Endothelial cell of umbilical vein (primary cell): ENCODE data around the gene LFNG. TPM values are rescaled to one million over a fixed set of nuclear protein-coding genes. Genes with fewer than 3 reads are reported as not detected.
A peak's percentile ranks its signal among the peaks of the same experiment; 100 is the strongest.

Experiments used
- BruUV-seq: library from RNA; stranded (reverse); fragments of 400-500 nt; replicated peaks from 2 replicates; lab custom pipeline; 2021; lab: Mats Ljungman, UMichigan
- CTCF ChIA-PET: fragments of 300-600, 350-600 bp; sonication (Branson Sonifier 250); formaldehyde crosslinking; loops from one replicate; lab custom pipeline; 2021; ENCODE audit warnings: antibody characterized with exemption, inconsistent platforms; lab: Charles Lee
- POLR2A ChIA-PET: fragments of 300-600, 350-600 bp; sonication (Branson Sonifier 250); formaldehyde crosslinking; loops from one replicate; lab custom pipeline; 2021; ENCODE audit warnings: antibody characterized with exemption, inconsistent platforms; lab: Charles Lee
- DNase-seq: peaks from one replicate; pipeline ENCODE4 v3.0.0-alpha.2; 2011; ENCODE audit warnings: low read depth, low spot score
- FAIRE-seq: peaks from 2 replicates; lab custom pipeline; 2011; peaks lifted over from hg19 to GRCh38; lab: Jason Lieb, UNC
- H2AFZ ChIP-seq: 2 replicates; pipeline ENCODE4 v1.6.0; 2012; ENCODE audit warnings: low read depth, low read length, control low read depth, inconsistent platforms
- H3K27ac ChIP-seq: 2 replicates; pipeline ENCODE4 v1.5.1; 2011; ENCODE audit warnings: low read depth, mild to moderate bottlenecking, control low read depth, low read length, moderate library complexity; ENCODE audit not compliant: insufficient read depth
- H3K27me3 ChIP-seq, 2 experiments: 2 replicates each; pipeline versions ENCODE4 v1.6.0 to v1.6.1; 2011; ENCODE audit warnings: low read length in 2 of 2, mixed read lengths in 1 of 2; ENCODE audit not compliant: control insufficient read depth in 2 of 2, insufficient read depth in 2 of 2
- H3K36me3 ChIP-seq, 2 experiments: 2 replicates in 1 of 2; 3 replicates in 1 of 2; pipeline ENCODE4 v1.5.1; 2011; ENCODE audit warnings: low read length in 2 of 2, mild to moderate bottlenecking in 1 of 2, moderate library complexity in 1 of 2; ENCODE audit not compliant: control insufficient read depth in 2 of 2, insufficient read depth in 2 of 2; ENCODE audit errors: extremely low read depth in 1 of 2
- H3K4me1 ChIP-seq: 3 replicates; pipeline ENCODE4 v1.5.1; 2011; ENCODE audit warnings: mild to moderate bottlenecking, low read length; ENCODE audit not compliant: control insufficient read depth, insufficient read depth; ENCODE audit errors: extremely low read depth
- H3K4me2 ChIP-seq: 2 replicates; pipeline ENCODE4 v1.6.1; 2011; ENCODE audit warnings: low read length, control low read depth, mixed read lengths; ENCODE audit not compliant: insufficient read depth
- H3K4me3 ChIP-seq, 3 experiments: fragments of 200-600 bp in 1 of 3; sonication (generic), shearing (Covaris generic) in 1 of 3; replicated peaks in 1 of 3; 2 replicates each; pipeline ENCODE4 v1.5.1; 2011 to 2016; ENCODE audit warnings: control low read depth in 3 of 3, low read length in 3 of 3, mild to moderate bottlenecking in 2 of 3, inconsistent platforms in 1 of 3, low read depth in 1 of 3, moderate library complexity in 1 of 3; ENCODE audit not compliant: insufficient read depth in 1 of 3
- H3K79me2 ChIP-seq: 2 replicates; pipeline ENCODE4 v1.6.0; 2012; ENCODE audit warnings: low read length, inconsistent platforms; ENCODE audit not compliant: control insufficient read depth, insufficient read depth
- H3K9ac ChIP-seq: replicated peaks from 2 replicates; pipeline ENCODE3; 2011; ENCODE audit warnings: low read length, control low read depth; ENCODE audit not compliant: insufficient read depth; ENCODE audit errors: extremely low read depth
- H3K9me1 ChIP-seq: replicated peaks from 3 replicates; pipeline ENCODE4 v1.6.0; 2011; ENCODE audit warnings: mild to moderate bottlenecking, low read length; ENCODE audit not compliant: control insufficient read depth, insufficient read depth; ENCODE audit errors: extremely low read depth
- H3K9me3 ChIP-seq: replicated peaks from 2 replicates; pipeline ENCODE4 v1.5.1; 2012; ENCODE audit warnings: low read length, inconsistent platforms; ENCODE audit not compliant: control insufficient read depth, insufficient read depth
- H4K20me1 ChIP-seq: replicated peaks from 2 replicates; pipeline ENCODE3; 2011; ENCODE audit warnings: mild to moderate bottlenecking, low read length; ENCODE audit not compliant: control insufficient read depth, insufficient read depth; ENCODE audit errors: extremely low read depth
- CTCF ChIP-seq, 2 donors: IDR thresholded peaks; 1 replicate in 1 of 2; 2 replicates in 1 of 2; pipeline ENCODE4 v1.5.1; 2011; ENCODE audit warnings: low read length in 2 of 2, mild to moderate bottlenecking in 2 of 2, moderate library complexity in 2 of 2, control low read depth in 1 of 2, inconsistent platforms in 1 of 2, low read depth in 1 of 2; ENCODE audit not compliant: insufficient read depth in 1 of 2; ENCODE audit errors: extremely low read depth in 1 of 2
- EZH2 ChIP-seq: IDR thresholded peaks from 2 replicates; pipeline ENCODE4 v1.6.1; 2012; ENCODE audit warnings: borderline replicate concordance, low read depth, mild to moderate bottlenecking, moderate library complexity, low read length, inconsistent platforms; ENCODE audit not compliant: severe bottlenecking
- FOS ChIP-seq: IDR thresholded peaks from 2 replicates; pipeline ENCODE4 v1.6.1; 2011; ENCODE audit warnings: mild to moderate bottlenecking, low read length, moderate library complexity, borderline replicate concordance; ENCODE audit not compliant: insufficient read depth
- GATA2 ChIP-seq: IDR thresholded peaks from 2 replicates; pipeline ENCODE4 v1.7.0; 2011; ENCODE audit warnings: low read depth, mild to moderate bottlenecking, moderate library complexity, mixed read lengths, low read length; ENCODE audit not compliant: insufficient read length, insufficient read depth
- JUN ChIP-seq: IDR thresholded peaks from 2 replicates; pipeline ENCODE4 v1.6.1; 2011; ENCODE audit warnings: borderline replicate concordance, low read depth; ENCODE audit not compliant: insufficient read length, insufficient read depth
- MAX ChIP-seq: IDR thresholded peaks from 2 replicates; pipeline ENCODE4 v1.6.1; 2011; ENCODE audit not compliant: insufficient read depth, insufficient read length
- MYC ChIP-seq: IDR thresholded peaks from one replicate; pipeline ENCODE4 v1.6.1; 2011; ENCODE audit warnings: mild to moderate bottlenecking, low read depth, low read length
- POLR2A ChIP-seq: IDR thresholded peaks from 2 replicates; pipeline ENCODE4 v1.6.1; 2012; ENCODE audit warnings: low read depth, mild to moderate bottlenecking, control low read depth, low read length
- POLR2AphosphoS5 ChIP-seq: IDR thresholded peaks from 2 replicates; pipeline ENCODE4 v1.6.1; 2012; ENCODE audit warnings: low read depth, mild to moderate bottlenecking, control low read depth, low read length, moderate library complexity; ENCODE audit not compliant: insufficient read depth
- dilution Hi-C: fragments of 300-500 bp; cut with MboI; formaldehyde crosslinking; loops from one replicate; pipeline ENCODE4 v1.15.0; 2019; ENCODE audit warnings: low sequenced_read_pairs; ENCODE audit not compliant: extremely low pct_ligation_motif_present
- intact Hi-C: fragments of 100-400 bp; cut with micrococcal nuclease; formaldehyde crosslinking; loops from one replicate; pipeline ENCODE4 v1.10.0; 2022
- polyA plus RNA-seq, 4 experiments: library from polyadenylated mRNA; depleted of rRNA in 3 of 4; stranded (reverse) in 3 of 4; unstranded in 1 of 4; fragments of >200 nt; gene quantifications; 2 replicates each; pipeline versions ENCODE4 v1.2.1 to v1.2.3, GENCODE V29; 2011 to 2012; ENCODE audit warnings: missing spikeins in 1 of 4
- total RNA-seq: library from RNA; stranded (reverse); gene quantifications from 2 replicates; pipeline ENCODE4 v1.2.3, GENCODE V29; 2021

Gene LFNG
- total and polyA plus RNA-seq, 2 donors (not counting 3 experiments of a cell fraction or from before 2014, with no cell fraction given): 12.6 to 13.1 TPM

- FAIRE-seq (no peak), DNase-seq (no peak)
- Histone ChIP-seq H3K4me3 (no peak overlapping the region), H4K20me1 (no peaks in the 10 kb centered on the region), H3K79me2 (no peaks in the 10 kb centered on the region), H3K4me1 (peaks cover 20% of the 10 kb centered on the region), H3K27me3 (no peaks in the 10 kb centered on the region), H3K9me3 (no peaks in the 10 kb centered on the region), H3K9ac (no peak overlapping the region), H3K9me1 (no peaks in the 10 kb centered on the region), H2AFZ (peak overlapping the region; percentile 47), H3K27ac (no peak overlapping the region), H3K36me3 (no peaks in the 10 kb centered on the region), H3K4me2 (no peak overlapping the region)
- ChIA-PET CTCF (interaction anchor here (1.1 kb wide), 1 partner anchor 34 kb away, joined by 3 read pairs; no protein-coding TSS in a partner anchor), POLR2A (no interaction called here)
- dilution Hi-C loops (no loop called here), intact Hi-C loops (no loop called here)
- TF ChIP-seq MAX (peak; percentile 45), POLR2A (no peak)
- no TSS peak for BruUV-seq
These were observed 11.0 kb upstream of the LFNG start for GRCh38 chr7:2508327-2509215.

- TF ChIP-seq CTCF (IDR thresholded peaks at IDR 0.05; ENCODE audit: extremely low read depth in 1 of 2, insufficient read depth in 1 of 2, low read depth in 1 of 2, low read length in 2 of 2): no peak
- no peak for TF ChIP-seq MAX
- no peak for TF ChIP-seq MYC
- TF ChIP-seq POLR2A: no peak
- no peak for TF ChIP-seq POLR2AphosphoS5
- TF ChIP-seq GATA2: no peak
- no peak for TF ChIP-seq JUN
- no peak for TF ChIP-seq EZH2
- no peak for TF ChIP-seq FOS
- DNase-seq: no peak
- ChIA-PET POLR2A (no interaction called here), CTCF (no interaction called here)
- H3K27me3 ChIP-seq: no peaks in the 10 kb centered on the region
- H2AFZ ChIP-seq: no peak overlapping the region
- no peaks in the 10 kb centered on the region for H3K36me3 ChIP-seq
- no peaks in the 10 kb centered on the region for H3K79me2 ChIP-seq
- no TSS peak for BruUV-seq
- dilution Hi-C loops: no loop called here
- FAIRE-seq: no peak
- H3K9me1 ChIP-seq: no peaks in the 10 kb centered on the region
- H4K20me1 ChIP-seq: no peaks in the 10 kb centered on the region
- no peak overlapping the region for H3K27ac ChIP-seq
- no peak overlapping the region for H3K9ac ChIP-seq
- H3K9me3 ChIP-seq: no peaks in the 10 kb centered on the region
- no peak overlapping the region for H3K4me2 ChIP-seq
- no peak overlapping the region for H3K4me3 ChIP-seq
- peaks cover 20% of the 10 kb centered on the region for H3K4me1 ChIP-seq
- intact Hi-C loops: no loop called here
These were observed 10.2 kb upstream of the LFNG start for GRCh38 chr7:2509298-2509906.
